Activated CD4-positive, alpha-beta T cell treated with anti-CD3 and anti-CD28 coated beads, Interleukin-2, Interleukin-6, amounts not matched to agents 100 ng/mL and 50 ng/mL, durations not matched to agents 16 hours and 8 hours (primary cell): Measurements from ENCODE around the gene TTC28.
"Not testable (repeated sequence)": the region's sequence is repeated elsewhere in the genome, so short reads cannot be mapped to it uniquely, and the experiment has no call there.

ENCODE experiments used
- DNase-seq: peaks from one replicate; pipeline ENCODE4 v3.0.0-alpha.2; 2020

The TTC28 gene

GRCh38 chr22:28679611-28680287, at the start of gene TTC28:
Gene TTC28 (minus strand): TSS chr22:28679840. CDS start chr22:28679723, 117 bp downstream.
- peak; percentile 18 for DNase-seq

GRCh38 chr22:28728621-28729313, 49.1 kb upstream of the TTC28 start:
- no peak for DNase-seq

GRCh38 chr22:28728002-28728401, 48.4 kb upstream of the TTC28 start:
- no peak for DNase-seq

DNA sequence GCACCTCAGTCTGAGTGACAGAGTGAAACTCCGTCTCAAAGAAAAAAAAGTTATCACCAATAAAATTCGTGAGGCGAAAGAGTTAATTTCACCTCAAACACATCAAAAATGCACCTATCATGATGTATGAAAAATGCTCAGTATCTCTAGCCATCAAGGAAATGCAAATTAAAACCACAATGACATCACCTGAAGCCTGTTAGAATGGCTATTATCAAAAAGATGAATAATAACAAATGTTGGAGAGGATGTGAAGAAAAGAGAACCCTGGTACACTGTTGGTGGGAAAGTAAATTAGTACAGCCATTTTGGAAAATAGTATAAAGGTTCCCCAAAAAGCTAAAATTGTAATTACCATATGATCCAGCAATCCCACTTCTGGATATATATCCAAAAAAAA, 38.4 kb upstream of the TTC28 start:
- DNase-seq: peak; percentile 11

- DNase-seq: no peak
These were observed 37.0 kb upstream of the TTC28 start for GRCh38 chr22:28716686-28717085.

- no peak for DNase-seq
These were observed 36.0 kb upstream of the TTC28 start for GRCh38 chr22:28715611-28716010.

DNA sequence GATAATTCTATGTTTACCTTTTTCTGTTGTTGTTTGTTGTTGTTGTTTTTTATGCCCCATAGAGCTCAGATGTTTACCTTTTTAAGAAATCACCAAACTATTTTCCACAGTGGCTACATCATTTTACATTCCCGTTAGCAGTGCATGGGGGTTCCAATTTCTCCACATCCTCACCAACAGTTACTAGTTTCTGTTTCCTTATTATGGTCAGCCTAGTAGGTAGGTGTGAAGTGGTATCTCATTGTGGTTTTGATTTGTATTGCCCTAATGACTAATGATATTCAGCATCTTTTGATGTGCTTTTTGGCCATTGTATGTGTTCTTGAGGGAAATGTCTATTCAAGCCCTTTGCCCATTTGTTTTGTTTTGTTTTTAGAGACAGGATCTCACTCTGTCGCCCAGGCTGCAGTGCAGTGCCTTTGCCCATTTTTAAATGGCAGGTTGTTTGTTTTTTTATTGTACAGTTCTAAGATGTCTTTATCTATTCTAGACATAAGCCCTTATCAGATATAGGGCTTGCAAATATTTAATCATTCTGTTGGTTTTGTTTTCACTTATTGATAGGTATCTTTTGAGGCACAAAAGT, 34.5 kb upstream of the TTC28 start:
- peak; percentile 56 for DNase-seq

GRCh38 chr22:28711820-28712777, 32.5 kb upstream of the TTC28 start:
- DNase-seq: no peak

GRCh38 chr22:28711341-28711740, 31.7 kb upstream of the TTC28 start:
- DNase-seq: no peak

GRCh38 chr22:28710576-28711191, 31.0 kb upstream of the TTC28 start:
- DNase-seq: no peak

DNA sequence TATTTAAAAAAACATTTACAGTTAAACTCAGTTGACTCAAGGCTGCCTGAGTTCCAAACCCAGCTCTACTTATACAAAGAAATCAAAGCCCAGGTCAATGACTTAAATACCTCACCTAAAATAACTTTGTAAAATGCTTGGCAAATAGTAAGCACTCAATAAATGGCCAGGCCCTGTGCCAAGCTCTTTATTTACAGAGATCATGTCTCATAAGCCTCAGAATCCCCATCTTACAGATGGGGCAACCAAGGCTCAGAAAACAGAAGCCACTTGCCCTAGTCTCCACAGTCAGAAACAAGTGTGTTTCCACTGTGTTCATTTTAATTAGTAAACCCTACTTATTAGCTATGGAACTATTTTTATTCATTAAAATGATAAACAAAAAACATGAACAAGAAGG, 30.5 kb upstream of the TTC28 start:
- DNase-seq: no peak

GRCh38 chr22:28706845-28707244, 27.2 kb upstream of the TTC28 start:
- no peak for DNase-seq

GRCh38 chr22:28703436-28703835, 23.8 kb upstream of the TTC28 start:
- DNase-seq: no peak

DNA sequence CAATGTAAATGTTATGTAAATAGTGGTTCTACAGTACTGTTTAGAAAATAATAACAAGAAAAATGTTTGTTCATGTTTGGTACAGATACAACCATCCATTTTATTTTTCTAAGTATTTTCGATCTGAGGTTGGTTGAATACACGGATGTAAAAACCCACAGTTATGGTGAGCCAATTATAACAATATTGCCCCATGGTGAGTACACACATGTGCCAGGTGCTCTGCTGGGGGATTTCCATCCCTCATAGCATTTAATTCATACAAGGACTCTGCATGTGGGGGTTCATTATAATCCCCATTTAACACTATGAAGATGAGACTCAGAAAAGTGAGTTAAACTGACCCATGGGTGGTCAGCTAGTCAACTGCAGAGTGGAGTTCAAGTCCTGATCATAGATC, 23.3 kb upstream of the TTC28 start:
- DNase-seq: no peak

- not testable (repeated sequence) for DNase-seq
These were observed 13.6 kb upstream of the TTC28 start for GRCh38 chr22:28693041-28693760.

DNA sequence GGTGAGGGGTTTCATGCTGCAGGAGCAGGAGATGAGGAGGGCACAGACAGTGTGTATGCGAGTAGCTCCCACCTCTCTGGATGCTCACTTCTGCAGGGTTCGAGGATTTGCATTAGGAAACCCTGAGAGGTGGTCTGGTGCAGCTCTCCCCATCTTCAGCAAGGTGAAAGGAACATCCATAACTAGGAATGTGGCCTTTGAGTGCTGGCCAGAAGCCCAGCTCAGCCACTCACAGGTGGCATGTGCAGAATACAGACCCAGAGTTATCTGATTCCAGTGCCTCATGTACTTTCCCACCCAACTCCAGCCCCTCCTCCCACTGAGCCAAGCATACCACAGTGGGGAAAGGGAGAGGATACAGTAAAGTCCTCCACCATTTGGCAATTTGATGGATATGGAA, 10.2 kb upstream of the TTC28 start:
- DNase-seq: not testable (repeated sequence)

- DNase-seq: not testable (repeated sequence)
These were observed 3.3 kb upstream of the TTC28 start for GRCh38 chr22:28682966-28683365.

- peak; percentile 23 for DNase-seq
These were observed 1.3 kb upstream of the TTC28 start for GRCh38 chr22:28680813-28681490.

GRCh38 chr22:28678778-28679610, 646 bp downstream of the TTC28 start:
- DNase-seq: peak; percentile 7

DNA sequence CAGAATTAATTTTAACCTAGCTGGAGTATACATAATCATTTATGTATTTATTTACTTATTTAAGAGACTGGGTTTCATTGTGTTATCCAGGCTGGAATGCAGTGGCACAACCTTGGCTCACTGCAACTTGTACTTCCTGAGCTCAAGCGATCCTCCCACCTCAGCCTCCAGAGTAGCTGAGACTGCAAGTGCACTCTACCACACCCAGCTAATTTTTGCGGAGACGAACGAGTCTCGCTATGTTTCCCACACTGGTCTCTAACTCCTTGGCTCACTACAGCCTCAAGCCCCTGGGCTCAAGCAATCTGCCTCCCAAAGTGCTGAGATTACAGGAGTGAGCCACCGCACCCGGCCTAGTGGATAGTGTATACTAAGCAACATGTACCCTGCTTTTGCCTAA, 1.5 kb downstream of the TTC28 start:
- not testable (repeated sequence) for DNase-seq
